GM12864 (cell line): ENCODE results near the gene PPIL3.

Source experiments
- DNase-seq: peaks from one replicate; pipeline ENCODE4 v3.0.0-alpha.2; 2011; ENCODE audit warnings: low read depth
- H3K4me3 ChIP-seq: 2 replicates; pipeline ENCODE4 v1.5.1; 2011; ENCODE audit warnings: mild to moderate bottlenecking, low read depth, low read length, control low read depth
- TF ChIP-seq, protein P1 (sequence below): IDR thresholded peaks from 2 replicates; pipeline ENCODE4 v1.5.1; 2011; ENCODE audit warnings: low read depth, mild to moderate bottlenecking, moderate library complexity, low read length, control low read depth, inconsistent platforms; ENCODE audit errors: missing control alignments

The PPIL3 gene

DNA sequence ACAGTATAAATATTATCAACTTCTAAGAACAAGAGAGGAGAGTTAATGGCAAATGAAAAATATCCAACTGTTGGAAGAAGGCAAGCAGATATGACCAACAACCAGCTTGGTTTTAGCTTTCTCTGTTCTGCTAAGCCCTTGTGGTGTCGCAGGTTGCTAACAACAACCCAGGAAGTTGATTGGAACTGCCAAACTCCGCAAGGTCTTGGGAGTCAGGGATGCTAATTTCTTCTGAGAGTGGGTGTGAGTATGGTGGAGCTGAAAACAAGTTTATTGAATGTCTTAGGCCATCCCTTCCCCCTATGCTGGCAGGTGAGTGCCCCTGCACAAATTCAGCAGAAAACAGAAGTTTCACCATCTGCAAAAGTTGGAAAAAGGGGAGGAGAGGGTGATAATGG lies 59.6 kb downstream of the PPIL3 start:
- no peak for DNase-seq
- H3K4me3 ChIP-seq: no peak overlapping the region
- TF ChIP-seq, protein P1, sequence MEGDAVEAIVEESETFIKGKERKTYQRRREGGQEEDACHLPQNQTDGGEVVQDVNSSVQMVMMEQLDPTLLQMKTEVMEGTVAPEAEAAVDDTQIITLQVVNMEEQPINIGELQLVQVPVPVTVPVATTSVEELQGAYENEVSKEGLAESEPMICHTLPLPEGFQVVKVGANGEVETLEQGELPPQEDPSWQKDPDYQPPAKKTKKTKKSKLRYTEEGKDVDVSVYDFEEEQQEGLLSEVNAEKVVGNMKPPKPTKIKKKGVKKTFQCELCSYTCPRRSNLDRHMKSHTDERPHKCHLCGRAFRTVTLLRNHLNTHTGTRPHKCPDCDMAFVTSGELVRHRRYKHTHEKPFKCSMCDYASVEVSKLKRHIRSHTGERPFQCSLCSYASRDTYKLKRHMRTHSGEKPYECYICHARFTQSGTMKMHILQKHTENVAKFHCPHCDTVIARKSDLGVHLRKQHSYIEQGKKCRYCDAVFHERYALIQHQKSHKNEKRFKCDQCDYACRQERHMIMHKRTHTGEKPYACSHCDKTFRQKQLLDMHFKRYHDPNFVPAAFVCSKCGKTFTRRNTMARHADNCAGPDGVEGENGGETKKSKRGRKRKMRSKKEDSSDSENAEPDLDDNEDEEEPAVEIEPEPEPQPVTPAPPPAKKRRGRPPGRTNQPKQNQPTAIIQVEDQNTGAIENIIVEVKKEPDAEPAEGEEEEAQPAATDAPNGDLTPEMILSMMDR: no peak

DNA sequence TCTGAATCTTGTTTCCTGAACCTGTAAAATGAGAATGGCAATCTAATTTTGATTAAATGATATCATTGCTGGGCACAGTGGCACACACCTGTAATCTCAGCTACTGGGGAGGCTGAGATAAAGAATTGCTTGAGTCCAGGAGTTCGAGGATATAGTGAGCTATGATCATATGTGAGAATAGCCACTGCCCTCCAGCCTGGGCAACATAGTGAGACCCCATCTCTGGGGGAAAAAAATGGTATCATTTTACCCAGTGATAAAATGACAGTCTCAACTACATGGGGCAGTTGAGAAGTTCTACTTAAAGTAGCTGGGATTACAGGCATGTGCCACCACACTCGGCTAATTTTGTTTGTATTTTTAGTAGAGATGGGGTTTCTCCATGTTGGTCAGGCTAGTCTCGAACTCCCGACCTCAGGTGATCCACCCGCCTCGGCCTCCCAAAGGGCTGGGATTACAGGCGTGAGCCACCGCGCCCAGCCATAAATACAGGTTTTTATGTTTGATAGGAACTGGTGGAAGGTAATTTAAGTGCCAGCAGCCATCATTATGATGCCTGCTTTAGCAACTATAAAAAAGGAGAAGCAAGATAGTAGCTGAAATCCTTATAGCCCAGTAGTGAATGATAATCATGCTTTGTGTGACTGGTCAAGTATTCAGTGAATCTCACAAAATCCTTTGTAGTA lies 60.2 kb downstream of the PPIL3 start:
- no peak for DNase-seq
- H3K4me3 ChIP-seq: no peak overlapping the region
- TF ChIP-seq, protein P1: no peak

DNA sequence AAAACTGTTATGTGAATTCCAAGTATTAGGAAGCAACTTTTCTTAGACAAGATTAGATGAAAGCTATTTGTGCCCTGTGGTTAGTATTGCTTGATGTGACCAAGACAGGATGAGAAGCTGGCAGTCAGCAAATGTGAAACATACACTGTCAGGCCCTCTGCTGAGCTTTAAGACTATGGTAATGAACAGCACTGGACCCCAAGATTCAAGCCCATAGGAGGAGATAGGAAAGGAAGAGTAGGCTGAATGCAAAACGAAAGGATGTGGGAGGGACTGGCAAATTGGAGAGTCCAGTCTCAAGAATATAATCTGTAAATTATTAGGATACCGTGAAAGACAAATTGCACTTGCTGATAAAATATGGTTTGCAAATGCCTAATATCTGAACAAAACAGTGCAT lies 60.8 kb downstream of the PPIL3 start:
- H3K4me3 ChIP-seq: no peak overlapping the region
- TF ChIP-seq, protein P1: no peak
- no peak for DNase-seq

DNA sequence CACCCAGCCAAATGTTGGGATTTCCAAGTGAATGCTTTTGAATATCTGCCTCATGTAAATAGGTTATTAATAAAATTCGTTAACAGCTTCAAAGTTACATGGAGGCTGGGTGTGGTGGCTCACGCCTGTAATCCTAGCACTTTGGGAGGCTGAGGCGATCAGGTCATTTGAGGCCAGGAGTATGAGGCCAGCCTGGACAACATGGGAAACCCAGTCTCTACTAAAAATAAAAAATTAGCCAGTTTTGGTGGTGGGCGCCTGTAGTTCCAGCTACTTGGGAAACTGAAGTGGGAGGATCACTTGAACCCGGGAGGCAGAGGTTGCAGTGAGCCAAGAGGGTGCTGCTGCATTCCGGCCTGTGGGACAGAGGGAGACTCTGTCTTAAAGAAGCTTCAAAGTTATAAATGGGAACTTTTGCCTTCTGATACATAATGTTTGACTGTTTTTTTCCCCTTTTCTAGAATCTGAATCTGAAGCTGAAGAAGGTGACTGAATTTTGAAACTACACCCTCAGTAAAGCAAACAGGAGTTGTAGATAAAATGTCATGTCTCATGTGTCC lies 67.1 kb downstream of the PPIL3 start:
- no peak for DNase-seq
- no peak overlapping the region for H3K4me3 ChIP-seq
- TF ChIP-seq, protein P1: no peak
